Psoas muscle (tissue), 8 donors: ENCODE measurements around the gene NOS1. TPM values are rescaled to one million over a fixed set of nuclear protein-coding genes. Genes with fewer than 3 reads are reported as not detected.
A peak's percentile ranks its signal among the peaks of the same experiment; 100 is the strongest.
"Not testable (repeated sequence)": the region's sequence is repeated elsewhere in the genome, so short reads cannot be mapped to it uniquely, and the experiment has no call there.

Source experiments
- ATAC-seq, 4 donors: fragments of 200-7000 bp; cut with Tn5 transposase; one replicate each; pipeline ENCODE4 v1.9.1; 2020; ENCODE audit warnings: moderate library complexity in 3 of 4, mild to moderate bottlenecking in 2 of 4
- DNase-seq, 2 donors: peaks; one replicate each; pipeline ENCODE4 v3.0.0-alpha.2; 2020
- H3K27ac ChIP-seq: fragments of 200-600 bp; one replicate; pipeline ENCODE4 v1.8.0; 2022
- H3K27me3 ChIP-seq, 3 donors: fragments of 200-600 bp in 1 of 3; one replicate each; pipeline versions ENCODE4 v1.6.1 to v1.8.0; 2013 to 2022; ENCODE audit warnings: low read length in 2 of 3, mild to moderate bottlenecking in 2 of 3, moderate library complexity in 1 of 3; ENCODE audit not compliant: insufficient read depth in 3 of 3
- H3K36me3 ChIP-seq, 2 donors: fragments of 200-600 bp in 1 of 2; one replicate each; pipeline versions ENCODE4 v1.6.1 to v1.8.0; 2013 to 2022; ENCODE audit warnings: low read depth in 1 of 2, mild to moderate bottlenecking in 1 of 2, moderate library complexity in 1 of 2; ENCODE audit not compliant: insufficient read depth in 1 of 2
- H3K4me1 ChIP-seq: fragments of 200-600 bp; one replicate; pipeline ENCODE4 v1.8.0; 2022
- H3K4me3 ChIP-seq: fragments of 200-600 bp; one replicate; pipeline ENCODE4 v1.8.0; 2022; ENCODE audit warnings: mild to moderate bottlenecking
- H3K9me3 ChIP-seq: fragments of 200-600 bp; one replicate; pipeline ENCODE4 v1.8.0; 2022
- CTCF ChIP-seq: fragments of 200-600 bp; IDR thresholded peaks from one replicate; pipeline ENCODE4 v1.8.0; 2022; ENCODE audit warnings: antibody characterized with exemption
- WGBS, 3 donors: extraction: QIAGEN DNeasy Blood & Tissue Kit; methylation state at CpG; one replicate each; pipeline versions ENCODE4 v1.1.6 to v1.1.7; 2013; 5-methylcytosine and 5-hydroxymethylcytosine counted together
- intact Hi-C, 2 donors: fragments of 100-400 bp; cut with DNase I; formaldehyde crosslinking; loops; one replicate each; pipeline versions ENCODE4 v1.11.0 to v1.14.2; 2022
- polyA plus RNA-seq, 3 donors: library from polyadenylated mRNA; stranded (reverse); fragments of 200-250 nt; gene quantifications; one replicate each; pipeline ENCODE4 v1.2.3, GENCODE V29; 2013
- total RNA-seq, 4 donors: library from RNA; stranded (reverse); fragmentation: NEBNext Ultra II Directional in 2 of 4; extraction: Animal tissue kit (Norgen Biotek cat#: 25700) in 2 of 4; gene quantifications; one replicate each; pipeline versions ENCODE4 v1.2.1 to v1.2.4, GENCODE V29; 2021 to 2023
- donor health status: healthy with polysubstance abuse.
- donor health status: DM: no; HTN: no; CAD: no; lungs with moderate emphysema.
- donor health status: Bipolar disorder and iron deficiency.
- donor health status: healthy.
- donor health status: DM: yes; HTN: yes; CAD: no.
- donor health status: DM: no; HTN: no; CAD: no.
- donor health status: DM: no; HTN: no; CAD: no.
- donor health status: DM: yes; HTN: yes; CAD: no.

NOS1 gene
- total and polyA plus RNA-seq, 7 donors = 2.7 to 62.2 (median 12.1) TPM

GRCh38 chr12:117225179-117225578, 136.2 kb downstream of the NOS1 start:
- DNase-seq (peak in 1 of 2 donors; percentile 3), ATAC-seq (no peak)
- H3K27ac ChIP-seq = no peak overlapping the region
- WGBS, 3 donors = 72 to 95% (median 87%) methylated on average over 6 of the region's 6 CpGs
- H3K4me3 ChIP-seq = no peak overlapping the region
- H3K27me3 ChIP-seq = no peaks in the 10 kb centered on the region
- H3K4me1 ChIP-seq = no peaks in the 10 kb centered on the region
- intact Hi-C loops = no loop called here
- no peaks in the 10 kb centered on the region for H3K9me3 ChIP-seq
- H3K36me3 ChIP-seq = peaks cover 0 to 57% of the 10 kb centered on the region in 2 donors
- no peak for TF ChIP-seq CTCF

GRCh38 chr12:117220947-117221346, 140.5 kb downstream of the NOS1 start:
- ATAC-seq, intact Hi-C loops: not testable (repeated sequence)
- WGBS, 3 donors = 80 to 93% (median 81%) methylated on average over 5 of the region's 5 CpGs

GRCh38 chr12:117218149-117218548, 143.3 kb downstream of the NOS1 start:
- Histone ChIP-seq H3K4me1 (peaks cover 7% of the 10 kb centered on the region), H3K9me3 (no peaks in the 10 kb centered on the region), H3K4me3 (no peak overlapping the region), H3K27me3 (no peaks in the 10 kb centered on the region), H3K36me3 (peaks cover 0 to 34% of the 10 kb centered on the region in 2 donors), H3K27ac (no peak overlapping the region)
- 28 to 42% (median 32%) methylated on average over 7 of the region's 7 CpGs for WGBS, 3 donors
- no peak for DNase-seq
- peak in 2 of 4 donors; percentile 31 to 73 for ATAC-seq
- intact Hi-C loops = loop anchor here in 1 of 2 donors (10.0 kb wide), 2 partner anchors 367 to 617 kb away; no protein-coding TSS in a partner anchor
- TF ChIP-seq CTCF = no peak

More at GRCh38 chr12:117220947-117221346, 140.5 kb downstream of the NOS1 start:
- not testable (repeated sequence) for H3K4me3 ChIP-seq, H3K4me1 ChIP-seq, H3K9me3 ChIP-seq, H3K27me3 ChIP-seq, H3K27ac ChIP-seq
- peak in 1 of 2 donors; percentile 4 for DNase-seq
- H3K36me3 ChIP-seq = peaks cover 0 to 51% of the 10 kb centered on the region in 2 donors

- no peak for TF ChIP-seq CTCF
- H3K9me3 ChIP-seq = no peaks in the 10 kb centered on the region
- peaks cover 12% of the 10 kb centered on the region for H3K4me1 ChIP-seq
- ATAC-seq (no peak), DNase-seq (no peak)
- H3K36me3 ChIP-seq = peaks cover 0 to 27% of the 10 kb centered on the region in 2 donors
- 77 to 88% (median 83%) methylated on average over 5 of the region's 5 CpGs for WGBS, 3 donors
- H3K4me3 ChIP-seq = no peak overlapping the region
- no peaks in the 10 kb centered on the region for H3K27me3 ChIP-seq
- no peak overlapping the region for H3K27ac ChIP-seq
- intact Hi-C loops = loop anchor here in 1 of 2 donors (10.0 kb wide), 2 partner anchors 368 to 618 kb away; no protein-coding TSS in a partner anchor
Measured at GRCh38 chr12:117216686-117217085, 144.7 kb downstream of the NOS1 start.

GRCh38 chr12:117214797-117215196, 146.6 kb downstream of the NOS1 start:
- peaks cover 12% of the 10 kb centered on the region for H3K4me1 ChIP-seq
- peaks cover 0 to 18% of the 10 kb centered on the region in 2 donors for H3K36me3 ChIP-seq
- DNase-seq (no peak), ATAC-seq (no peak)
- no peaks in the 10 kb centered on the region for H3K27me3 ChIP-seq
- no peak overlapping the region for H3K27ac ChIP-seq
- H3K9me3 ChIP-seq = no peaks in the 10 kb centered on the region
- no peak for TF ChIP-seq CTCF
- intact Hi-C loops = loop anchor here in 1 of 2 donors (10.0 kb wide), 2 partner anchors 370 to 620 kb away; no protein-coding TSS in a partner anchor
- H3K4me3 ChIP-seq = no peak overlapping the region
- 76 to 84% (median 78%) methylated on average over 10 of the region's 10 CpGs for WGBS, 3 donors
